ENCODE data around the gene ASH1L.

DNA sequence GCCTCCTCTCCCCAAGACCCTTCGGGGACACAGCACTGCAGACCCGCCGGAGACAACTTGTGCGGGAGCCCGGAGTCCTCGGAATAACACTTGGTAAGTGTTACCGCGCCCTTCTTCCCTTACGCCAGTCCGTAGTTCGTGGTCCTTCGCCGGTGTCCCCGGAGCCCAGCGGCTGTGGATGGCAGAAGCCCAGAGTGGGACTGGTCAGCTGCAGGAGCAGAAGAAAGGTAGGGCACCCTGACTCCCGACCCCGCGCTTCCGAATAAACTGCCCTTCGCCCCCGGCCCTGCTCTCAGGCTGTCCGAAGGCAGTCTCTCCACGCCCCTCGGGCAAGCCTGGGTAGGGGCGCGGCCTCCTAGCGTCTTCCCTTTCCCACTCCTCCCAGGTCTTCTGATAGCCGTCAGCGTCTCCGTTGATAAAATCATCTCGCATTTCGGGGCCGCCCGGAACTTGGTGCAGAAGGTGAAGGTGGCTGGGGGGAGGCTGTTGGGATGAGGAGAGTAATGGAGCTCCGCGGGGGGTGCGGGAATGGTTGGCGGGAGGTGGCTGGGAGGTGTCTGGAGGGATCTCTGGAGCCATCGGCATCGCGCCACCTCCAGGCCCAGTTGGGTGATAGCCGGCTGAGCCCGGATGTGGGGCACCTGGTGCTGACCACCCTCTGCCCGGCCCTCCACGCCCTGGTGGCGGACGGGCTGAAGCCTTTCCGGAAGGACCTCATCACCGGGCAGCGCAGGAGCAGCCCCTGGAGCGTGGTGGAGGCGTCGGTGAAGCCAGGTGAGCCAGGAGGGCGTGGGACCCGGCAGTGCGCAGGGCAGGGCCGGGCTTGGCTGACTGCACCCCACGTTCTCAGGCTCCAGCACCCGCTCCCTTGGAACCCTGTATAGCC, 237.6 kb downstream of the ASH1L start:
- TF ChIP-seq, protein P1, sequence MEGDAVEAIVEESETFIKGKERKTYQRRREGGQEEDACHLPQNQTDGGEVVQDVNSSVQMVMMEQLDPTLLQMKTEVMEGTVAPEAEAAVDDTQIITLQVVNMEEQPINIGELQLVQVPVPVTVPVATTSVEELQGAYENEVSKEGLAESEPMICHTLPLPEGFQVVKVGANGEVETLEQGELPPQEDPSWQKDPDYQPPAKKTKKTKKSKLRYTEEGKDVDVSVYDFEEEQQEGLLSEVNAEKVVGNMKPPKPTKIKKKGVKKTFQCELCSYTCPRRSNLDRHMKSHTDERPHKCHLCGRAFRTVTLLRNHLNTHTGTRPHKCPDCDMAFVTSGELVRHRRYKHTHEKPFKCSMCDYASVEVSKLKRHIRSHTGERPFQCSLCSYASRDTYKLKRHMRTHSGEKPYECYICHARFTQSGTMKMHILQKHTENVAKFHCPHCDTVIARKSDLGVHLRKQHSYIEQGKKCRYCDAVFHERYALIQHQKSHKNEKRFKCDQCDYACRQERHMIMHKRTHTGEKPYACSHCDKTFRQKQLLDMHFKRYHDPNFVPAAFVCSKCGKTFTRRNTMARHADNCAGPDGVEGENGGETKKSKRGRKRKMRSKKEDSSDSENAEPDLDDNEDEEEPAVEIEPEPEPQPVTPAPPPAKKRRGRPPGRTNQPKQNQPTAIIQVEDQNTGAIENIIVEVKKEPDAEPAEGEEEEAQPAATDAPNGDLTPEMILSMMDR (IDR thresholded peaks at IDR 0.05): peak in 3 of 4 experiments; percentile 23 to 63 (median 47)
- TF ChIP-seq POLR2A (IDR thresholded peaks at IDR 0.05) (no peak), EP300 (IDR thresholded peaks at IDR 0.05) (no peak), POLR2AphosphoS5 (IDR thresholded peaks at IDR 0.05) (no peak)
